ENCODE measurements around the gene MRPS31. TPM values are rescaled to one million over a fixed set of nuclear protein-coding genes. Genes with fewer than 3 reads are reported as not detected.

MRPS31 gene
- total RNA-seq (17.8 and 19.9 TPM in 2 replicates), polyA plus RNA-seq (5.7 and 7.6 TPM in 2 replicates), polyA minus RNA-seq (2.5 and 3.5 TPM in 2 replicates), Bru-seq, nascent RNA (percentile 68 among the genes with signal in this experiment), BruChase-seq, experiment 1, labeled RNA remaining after a 6-hour chase (percentile 59 among the genes with signal in this experiment), BruChase-seq, experiment 2, labeled RNA remaining after a 2-hour chase (percentile 67 among the genes with signal in this experiment)
- 14.0 and 16.2 TPM in 2 replicates for polyA plus RNA-seq (2011; cell fraction: cytosol; rRNA removed)
- polyA plus RNA-seq (2011; cell fraction: nucleus; rRNA removed) = 19.3 and 23.2 TPM in 2 replicates
- polyA plus RNA-seq (2012) = 15.8 and 22.2 TPM in 2 replicates
- 3.8 TPM for polyA minus RNA-seq (2011; cell fraction: cytosol; rRNA and poly(A)+ RNA removed)
- polyA minus RNA-seq (2011; cell fraction: nucleus; rRNA and poly(A)+ RNA removed) = 6.1 and 7.8 TPM in 2 replicates
- long read RNA-seq, transcript MRPS31-201 (7 exons, 1,462 nt) = major isoform, 79 of 84 reads
- long read RNA-seq, partial matches to known transcripts = 1 of 84 reads
- long read RNA-seq, other reads (novel, unspliced or antisense) = 4 of 84 reads

GRCh38 chr13:40770934-40771618 is at the start of gene MRPS31:
MRPS31 (minus strand) TSS chr13:40771190; CDS start chr13:40771136, 54 bp downstream.
- intact Hi-C loops (cut with micrococcal nuclease) = loop anchor here (1.0 to 10.0 kb wide), 6 partner anchors 18 to 1736 kb away; partner anchors contain the start of genes NHLRC3, PROSER1, SLC25A15 and WBP4
- POLR2A ChIA-PET = no interaction called here
- no peaks in the 10 kb centered on the region for H4K20me1 ChIP-seq (replicated peaks; ENCODE audit: control insufficient read depth, extremely low read depth, insufficient read depth, low read length)
- TF ChIP-seq FOS (IDR thresholded peaks at IDR 0.05; ENCODE audit: borderline replicate concordance, insufficient read depth, low read length) = no peak
- no peak for TF ChIP-seq EZH2 (IDR thresholded peaks at IDR 0.05; ENCODE audit: borderline replicate concordance, low read depth, low read length, severe bottlenecking)
- TF ChIP-seq GATA2 (IDR thresholded peaks at IDR 0.05; ENCODE audit: insufficient read depth, insufficient read length, low read depth, low read length) = no peak
- TF ChIP-seq MAX (IDR thresholded peaks at IDR 0.05; ENCODE audit: insufficient read depth, insufficient read length) = no peak
- TF ChIP-seq POLR2AphosphoS5 (IDR thresholded peaks at IDR 0.05; ENCODE audit: insufficient read depth, low read depth, low read length) = peak; percentile 94
- peak; percentile 88 for TF ChIP-seq POLR2A (IDR thresholded peaks at IDR 0.05; ENCODE audit: low read depth, low read length)
- no peak for TF ChIP-seq CTCF (IDR thresholded peaks at IDR 0.05; ENCODE audit: extremely low read depth in 1 of 2, insufficient read depth in 1 of 2, low read depth in 1 of 2, low read length in 2 of 2)
- TF ChIP-seq JUN (IDR thresholded peaks at IDR 0.05; ENCODE audit: borderline replicate concordance, insufficient read depth, insufficient read length, low read depth) = no peak
- H3K9me1 ChIP-seq (replicated peaks; ENCODE audit: control insufficient read depth, extremely low read depth, insufficient read depth, low read length) = no peaks in the 10 kb centered on the region
- H3K4me3 ChIP-seq (replicated peaks in 1 of 3; ENCODE audit: insufficient read depth in 1 of 3, low read depth in 1 of 3, low read length in 3 of 3) = peak within 1 kb of the TSS; percentile 71 to 91 (median 77)
- H3K27me3 ChIP-seq (ENCODE audit: control insufficient read depth in 2 of 2, insufficient read depth in 2 of 2, low read length in 2 of 2) = no peaks in the 10 kb centered on the region
- FAIRE-seq (peak; percentile 88), DNase-seq (ENCODE audit: low read depth, low spot score) (peak; percentile 93)
- CTCF ChIA-PET = no interaction called here
- peaks cover 12% of the 10 kb centered on the region for H3K79me2 ChIP-seq (ENCODE audit: control insufficient read depth, insufficient read depth, low read length)
- H3K9ac ChIP-seq (replicated peaks; ENCODE audit: extremely low read depth, insufficient read depth, low read length) = peak within 1 kb of the TSS; percentile 94
- peak within 1 kb of the TSS; percentile 93 for H2AFZ ChIP-seq (ENCODE audit: low read depth, low read length)
- no TSS peak for BruUV-seq (replicated peaks)
- peak within 1 kb of the TSS; percentile 75 for H3K27ac ChIP-seq (ENCODE audit: insufficient read depth, low read depth, low read length)
- H3K9me3 ChIP-seq (replicated peaks; ENCODE audit: control insufficient read depth, insufficient read depth, low read length) = no peaks in the 10 kb centered on the region
- no peaks in the 10 kb centered on the region for H3K36me3 ChIP-seq (ENCODE audit: control insufficient read depth in 2 of 2, extremely low read depth in 1 of 2, insufficient read depth in 2 of 2, low read length in 2 of 2)
- peak within 1 kb of the TSS; percentile 87 for H3K4me2 ChIP-seq (ENCODE audit: insufficient read depth, low read length)
- H3K4me1 ChIP-seq (ENCODE audit: control insufficient read depth, extremely low read depth, insufficient read depth, low read length) = peaks cover 6% of the 10 kb centered on the region
- dilution Hi-C loops (cut with MboI; ENCODE audit: extremely low pct_ligation_motif_present, low sequenced_read_pairs) = no loop called here

Data from endothelial cell of umbilical vein (primary cell).